GM12891 (cell line): ENCODE results near the gene CARS1.

ENCODE experiments used
- PAX5 ChIP-seq: IDR thresholded peaks from 2 replicates; pipeline ENCODE4 v1.6.1; 2011; ENCODE audit warnings: low read length, moderate library complexity, mild to moderate bottlenecking; ENCODE audit not compliant: insufficient read depth, severe bottlenecking
- POLR2A ChIP-seq: IDR thresholded peaks from 2 replicates; pipeline ENCODE4 v1.6.1; 2011; ENCODE audit warnings: low read depth, low read length, control low read depth
- POLR2AphosphoS5 ChIP-seq: IDR thresholded peaks from 2 replicates; pipeline ENCODE4 v1.6.1; 2011; ENCODE audit warnings: low read depth, low read length, control low read depth
- POU2F2 ChIP-seq: IDR thresholded peaks from 2 replicates; pipeline ENCODE4 v1.6.1; 2011; ENCODE audit warnings: low read depth, mild to moderate bottlenecking, control low read depth, low read length, moderate library complexity
- TAF1 ChIP-seq: IDR thresholded peaks from 2 replicates; pipeline ENCODE4 v1.6.1; 2011; ENCODE audit warnings: low read depth, low read length, control low read depth

- no peak for TF ChIP-seq POLR2A
- TF ChIP-seq POLR2AphosphoS5 = no peak
- TF ChIP-seq POU2F2 = no peak
- no peak for TF ChIP-seq TAF1
- no peak for TF ChIP-seq PAX5
Measured at GRCh38 chr11:3003396-3004231, 53.6 kb downstream of the CARS1 start.
